Mesothelial cell of epicardium (in vitro differentiated cells): Measurements from ENCODE around the gene EMC8. TPM values are rescaled to one million over a fixed set of nuclear protein-coding genes. Genes with fewer than 3 reads are reported as not detected.

ENCODE experiments used
- DNase-seq, 2 experiments: peaks; one replicate each; pipeline ENCODE4 v3.0.0; 2021; ENCODE audit warnings: low spot score in 2 of 2; ENCODE audit not compliant: unreplicated experiment in 2 of 2
- H3K27ac Mint-ChIP-seq: 2 replicates; pipeline ENCODE4 v1.8.0; 2021; ENCODE audit warnings: mixed read lengths
- H3K27me3 Mint-ChIP-seq: 2 replicates; pipeline ENCODE4 v1.8.0; 2021; ENCODE audit warnings: low read depth, mixed read lengths
- H3K36me3 Mint-ChIP-seq: 2 replicates; pipeline ENCODE4 v1.8.0; 2021; ENCODE audit warnings: mixed read lengths
- H3K4me1 Mint-ChIP-seq: 2 replicates; pipeline ENCODE4 v1.8.0; 2021; ENCODE audit warnings: mixed read lengths
- H3K4me3 Mint-ChIP-seq: 2 replicates; pipeline ENCODE4 v1.8.0; 2021; ENCODE audit warnings: mild to moderate bottlenecking, moderate library complexity, mixed read lengths
- H3K9me3 Mint-ChIP-seq: 2 replicates; pipeline ENCODE4 v1.8.0; 2021; ENCODE audit warnings: mixed read lengths
- CTCF ChIP-seq: fragments of 200-600 bp; sonication (generic); IDR thresholded peaks from one replicate; pipeline ENCODE4 v1.5.0; 2021; ENCODE audit warnings: antibody characterized with exemption; ENCODE audit not compliant: unreplicated experiment
- total RNA-seq: library from RNA; stranded (reverse); gene quantifications from 3 replicates; pipeline ENCODE4 v1.2.1, GENCODE V29; 2021

The EMC8 gene
- total RNA-seq, 1 donor from 2014 or later, result 28.7 TPM

- Mint-ChIP-seq H3K27me3 (peaks cover 16% of the 10 kb centered on the region), H3K4me1 (no peaks in the 10 kb centered on the region), H3K9me3 (no peaks in the 10 kb centered on the region), H3K4me3 (no peak overlapping the region), H3K36me3 (peaks cover 7% of the 10 kb centered on the region), H3K27ac (no peak overlapping the region)
- TF ChIP-seq CTCF, result no peak
- no peak for DNase-seq
Measured at GRCh38 chr16:85768199-85768598, 31.1 kb downstream of the EMC8 start.

GRCh38 chr16:85767531-85767930 is 31.8 kb downstream of the EMC8 start:
- Mint-ChIP-seq H3K27ac (no peak overlapping the region), H3K4me1 (no peaks in the 10 kb centered on the region), H3K36me3 (peaks cover 7% of the 10 kb centered on the region), H3K27me3 (peaks cover 16% of the 10 kb centered on the region), H3K9me3 (no peaks in the 10 kb centered on the region), H3K4me3 (no peak overlapping the region)
- no peak for DNase-seq
- TF ChIP-seq CTCF, result no peak

GRCh38 chr16:85765767-85766166 is 33.6 kb downstream of the EMC8 start:
- Mint-ChIP-seq H3K27ac (no peak overlapping the region), H3K4me1 (no peaks in the 10 kb centered on the region), H3K4me3 (no peak overlapping the region), H3K27me3 (peaks cover 23% of the 10 kb centered on the region), H3K9me3 (no peaks in the 10 kb centered on the region), H3K36me3 (peaks cover 4% of the 10 kb centered on the region)
- no peak for TF ChIP-seq CTCF
- no peak for DNase-seq

- Mint-ChIP-seq H3K9me3 (no peaks in the 10 kb centered on the region), H3K27ac (no peak overlapping the region), H3K4me1 (no peaks in the 10 kb centered on the region), H3K4me3 (no peak overlapping the region), H3K36me3 (no peaks in the 10 kb centered on the region), H3K27me3 (peaks cover 26% of the 10 kb centered on the region)
- TF ChIP-seq CTCF, result no peak
- no peak for DNase-seq
Measured at GRCh38 chr16:85765211-85765610, 34.1 kb downstream of the EMC8 start.

GRCh38 chr16:85763616-85764015 is 35.7 kb downstream of the EMC8 start:
- H3K9me3 Mint-ChIP-seq, result no peaks in the 10 kb centered on the region
- TF ChIP-seq CTCF, result no peak
- no peak overlapping the region for H3K27ac Mint-ChIP-seq
- no peak overlapping the region for H3K4me3 Mint-ChIP-seq
- no peak for DNase-seq
- no peaks in the 10 kb centered on the region for H3K36me3 Mint-ChIP-seq
- no peaks in the 10 kb centered on the region for H3K4me1 Mint-ChIP-seq
- peaks cover 38% of the 10 kb centered on the region for H3K27me3 Mint-ChIP-seq

GRCh38 chr16:85762970-85763369 is 36.4 kb downstream of the EMC8 start:
- Mint-ChIP-seq H3K27ac (no peak overlapping the region), H3K4me3 (no peak overlapping the region), H3K4me1 (no peaks in the 10 kb centered on the region), H3K27me3 (peaks cover 38% of the 10 kb centered on the region), H3K36me3 (no peaks in the 10 kb centered on the region), H3K9me3 (no peaks in the 10 kb centered on the region)
- no peak for DNase-seq
- no peak for TF ChIP-seq CTCF
